Gastroesophageal sphincter (tissue), 3 donors: Measurements from ENCODE around the gene WNT3A.

Experiments
- EP300 ChIP-seq: sonication (generic); formaldehyde crosslinking; IDR thresholded peaks from one replicate; pipeline ENCODE4 v1.6.1; 2017; ENCODE audit warnings: antibody characterized with exemption, mild to moderate bottlenecking
- POLR2A ChIP-seq, 2 donors: fragments of 450-650 bp; IDR thresholded peaks; one replicate each; pipeline ENCODE4 v1.6.1; 2017; ENCODE audit warnings: antibody characterized with exemption in 2 of 2, mild to moderate bottlenecking in 2 of 2, moderate library complexity in 1 of 2
- POLR2AphosphoS5 ChIP-seq: sonication (generic); formaldehyde crosslinking; IDR thresholded peaks from one replicate; pipeline ENCODE4 v1.6.1; 2017; ENCODE audit warnings: antibody characterized with exemption
- TF ChIP-seq, protein P1 (sequence below), 4 experiments: fragments of 200-600 bp in 2 of 4; fragments of 450-650 bp in 2 of 4; sonication (generic) in 1 of 4; IDR thresholded peaks; one replicate each; pipeline ENCODE4 v1.5.1; 2017 to 2019; ENCODE audit warnings: antibody characterized with exemption in 4 of 4, mild to moderate bottlenecking in 2 of 4, moderate library complexity in 2 of 4

- no peak for TF ChIP-seq POLR2A (IDR thresholded peaks at IDR 0.05)
- TF ChIP-seq, protein P1, sequence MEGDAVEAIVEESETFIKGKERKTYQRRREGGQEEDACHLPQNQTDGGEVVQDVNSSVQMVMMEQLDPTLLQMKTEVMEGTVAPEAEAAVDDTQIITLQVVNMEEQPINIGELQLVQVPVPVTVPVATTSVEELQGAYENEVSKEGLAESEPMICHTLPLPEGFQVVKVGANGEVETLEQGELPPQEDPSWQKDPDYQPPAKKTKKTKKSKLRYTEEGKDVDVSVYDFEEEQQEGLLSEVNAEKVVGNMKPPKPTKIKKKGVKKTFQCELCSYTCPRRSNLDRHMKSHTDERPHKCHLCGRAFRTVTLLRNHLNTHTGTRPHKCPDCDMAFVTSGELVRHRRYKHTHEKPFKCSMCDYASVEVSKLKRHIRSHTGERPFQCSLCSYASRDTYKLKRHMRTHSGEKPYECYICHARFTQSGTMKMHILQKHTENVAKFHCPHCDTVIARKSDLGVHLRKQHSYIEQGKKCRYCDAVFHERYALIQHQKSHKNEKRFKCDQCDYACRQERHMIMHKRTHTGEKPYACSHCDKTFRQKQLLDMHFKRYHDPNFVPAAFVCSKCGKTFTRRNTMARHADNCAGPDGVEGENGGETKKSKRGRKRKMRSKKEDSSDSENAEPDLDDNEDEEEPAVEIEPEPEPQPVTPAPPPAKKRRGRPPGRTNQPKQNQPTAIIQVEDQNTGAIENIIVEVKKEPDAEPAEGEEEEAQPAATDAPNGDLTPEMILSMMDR (IDR thresholded peaks at IDR 0.05): no peak
- TF ChIP-seq POLR2AphosphoS5: no peak
- TF ChIP-seq EP300: no peak
Measured at GRCh38 chr1:228006034-228006785, 588 bp upstream of the WNT3A start.
